ENCODE measurements around the gene LMBR1L. TPM values are rescaled to one million over a fixed set of nuclear protein-coding genes. Genes with fewer than 3 reads are reported as not detected.

Gene LMBR1L
- total RNA-seq, 4 donors from 2014 or later: 25.6 to 94.2 (median 54.5) TPM

DNA sequence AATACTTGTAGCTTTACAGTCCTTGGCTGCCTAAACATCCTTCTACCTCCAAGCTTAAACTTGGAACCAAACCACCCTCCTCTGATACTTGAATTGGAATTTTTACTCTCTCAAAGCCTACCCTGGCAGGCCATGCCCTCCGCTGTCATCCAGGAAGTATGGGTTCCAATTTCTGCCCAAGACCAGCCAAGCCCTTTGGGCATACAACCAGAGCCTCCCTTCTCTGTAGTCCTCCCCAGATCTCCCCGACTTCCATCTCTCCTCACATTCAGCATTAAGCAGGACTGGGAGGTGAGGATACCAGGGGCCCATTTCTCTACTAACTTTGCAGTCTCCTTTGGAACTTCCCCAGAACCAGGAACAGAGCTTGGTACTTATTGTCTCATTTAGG lies 15.7 kb downstream of the LMBR1L start:
- TF ChIP-seq, protein P1, sequence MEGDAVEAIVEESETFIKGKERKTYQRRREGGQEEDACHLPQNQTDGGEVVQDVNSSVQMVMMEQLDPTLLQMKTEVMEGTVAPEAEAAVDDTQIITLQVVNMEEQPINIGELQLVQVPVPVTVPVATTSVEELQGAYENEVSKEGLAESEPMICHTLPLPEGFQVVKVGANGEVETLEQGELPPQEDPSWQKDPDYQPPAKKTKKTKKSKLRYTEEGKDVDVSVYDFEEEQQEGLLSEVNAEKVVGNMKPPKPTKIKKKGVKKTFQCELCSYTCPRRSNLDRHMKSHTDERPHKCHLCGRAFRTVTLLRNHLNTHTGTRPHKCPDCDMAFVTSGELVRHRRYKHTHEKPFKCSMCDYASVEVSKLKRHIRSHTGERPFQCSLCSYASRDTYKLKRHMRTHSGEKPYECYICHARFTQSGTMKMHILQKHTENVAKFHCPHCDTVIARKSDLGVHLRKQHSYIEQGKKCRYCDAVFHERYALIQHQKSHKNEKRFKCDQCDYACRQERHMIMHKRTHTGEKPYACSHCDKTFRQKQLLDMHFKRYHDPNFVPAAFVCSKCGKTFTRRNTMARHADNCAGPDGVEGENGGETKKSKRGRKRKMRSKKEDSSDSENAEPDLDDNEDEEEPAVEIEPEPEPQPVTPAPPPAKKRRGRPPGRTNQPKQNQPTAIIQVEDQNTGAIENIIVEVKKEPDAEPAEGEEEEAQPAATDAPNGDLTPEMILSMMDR (IDR thresholded peaks at IDR 0.05; ENCODE audit: low read depth): no peak

DNA sequence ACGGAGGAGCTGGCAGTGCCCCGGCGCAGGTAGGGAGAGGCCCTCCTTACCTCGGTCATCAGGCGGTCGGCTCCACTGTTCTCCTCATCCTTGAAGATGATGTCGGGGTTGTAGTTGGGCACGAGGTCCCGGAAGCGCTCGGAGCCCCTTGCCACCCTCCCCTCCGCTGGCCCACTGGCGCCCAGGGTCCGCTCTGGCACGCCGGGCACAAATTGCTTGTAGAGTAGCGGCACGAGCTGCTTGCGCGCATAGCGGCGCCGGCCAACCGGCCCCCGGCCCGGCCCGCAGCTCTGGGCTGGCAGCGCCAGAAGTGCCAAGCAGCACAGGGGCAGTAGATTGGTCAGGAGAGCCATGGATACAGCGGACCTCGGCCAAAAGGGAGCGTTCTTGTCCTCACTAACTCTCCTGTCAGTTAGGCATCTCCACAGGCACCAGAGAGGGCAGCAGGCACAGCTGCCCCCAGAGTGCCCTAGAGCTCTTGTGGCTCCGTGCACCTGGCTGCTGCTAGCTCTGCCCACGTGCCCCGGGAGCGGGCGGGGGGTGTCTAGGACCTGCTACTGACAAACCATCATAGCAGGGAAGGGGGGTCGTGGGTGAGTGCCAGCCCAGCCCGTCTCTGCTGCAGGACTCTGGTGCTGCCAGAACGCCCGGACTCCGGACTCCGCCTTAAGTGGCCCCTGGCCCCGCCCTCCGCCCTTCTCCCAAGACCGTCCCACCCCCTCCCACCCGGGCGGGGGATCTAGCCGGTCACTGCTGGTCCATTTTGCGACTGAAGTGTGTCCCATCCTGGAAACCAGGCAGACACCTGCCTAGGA lies 16.3 kb downstream of the LMBR1L start, which contains the start of gene DHH:
TSS of gene DHH (minus strand) at position 642 of the 815 bp plus-strand sequence. CDS start at position 353, 289 bp downstream.
- TF ChIP-seq, protein P1 (IDR thresholded peaks at IDR 0.05; ENCODE audit: low read depth): no peak

DNA sequence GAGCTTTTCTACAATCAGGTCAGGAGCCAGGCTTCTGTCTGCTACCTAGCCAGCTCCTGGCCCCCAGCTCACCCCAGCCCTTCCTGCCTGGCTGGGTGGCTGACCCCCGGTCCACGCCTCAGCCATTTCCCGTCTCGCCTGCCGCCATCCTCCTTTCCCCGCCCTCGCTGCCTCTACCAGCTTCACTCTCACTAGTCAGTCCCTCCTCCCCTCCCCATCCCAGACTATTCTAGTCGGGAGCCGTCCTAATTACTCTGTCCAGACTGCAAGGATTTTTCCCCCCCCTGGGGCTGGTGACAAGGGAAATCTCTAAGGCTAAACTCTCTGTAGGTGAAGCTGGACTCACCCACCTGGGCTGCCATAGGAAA lies 16.9 kb downstream of the LMBR1L start:
- TF ChIP-seq, protein P1 (IDR thresholded peaks at IDR 0.05; ENCODE audit: low read depth): no peak

DNA sequence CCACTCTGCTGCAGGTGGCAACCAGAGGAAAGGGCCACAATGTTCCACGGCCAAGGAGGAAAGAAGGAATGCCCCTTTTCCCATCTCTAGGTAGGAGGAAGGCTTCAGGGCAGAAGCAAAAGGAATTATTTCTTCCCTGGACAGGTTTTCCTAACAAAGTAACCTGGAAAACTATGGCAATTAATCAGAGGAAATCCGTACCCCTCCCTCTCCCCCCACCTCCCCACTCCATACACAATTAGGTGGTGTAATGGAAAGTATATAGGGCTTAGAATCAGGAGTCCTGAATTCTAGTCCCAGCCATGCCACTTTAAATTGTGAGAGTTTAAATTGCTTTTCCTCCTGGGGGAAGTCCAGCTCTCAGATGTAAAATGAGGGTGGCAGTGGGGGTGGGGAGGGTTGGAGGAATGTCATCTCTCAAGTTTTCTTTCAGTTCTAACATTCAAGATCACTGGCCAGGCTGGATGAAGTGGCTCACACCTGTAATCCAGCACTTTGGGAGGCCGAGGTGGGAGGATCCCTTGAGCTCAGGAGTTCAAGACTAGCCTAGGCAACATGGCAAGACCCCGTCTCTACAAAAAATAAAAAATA lies 17.7 kb downstream of the LMBR1L start:
- TF ChIP-seq, protein P1 (IDR thresholded peaks at IDR 0.05; ENCODE audit: low read depth): no peak

DNA sequence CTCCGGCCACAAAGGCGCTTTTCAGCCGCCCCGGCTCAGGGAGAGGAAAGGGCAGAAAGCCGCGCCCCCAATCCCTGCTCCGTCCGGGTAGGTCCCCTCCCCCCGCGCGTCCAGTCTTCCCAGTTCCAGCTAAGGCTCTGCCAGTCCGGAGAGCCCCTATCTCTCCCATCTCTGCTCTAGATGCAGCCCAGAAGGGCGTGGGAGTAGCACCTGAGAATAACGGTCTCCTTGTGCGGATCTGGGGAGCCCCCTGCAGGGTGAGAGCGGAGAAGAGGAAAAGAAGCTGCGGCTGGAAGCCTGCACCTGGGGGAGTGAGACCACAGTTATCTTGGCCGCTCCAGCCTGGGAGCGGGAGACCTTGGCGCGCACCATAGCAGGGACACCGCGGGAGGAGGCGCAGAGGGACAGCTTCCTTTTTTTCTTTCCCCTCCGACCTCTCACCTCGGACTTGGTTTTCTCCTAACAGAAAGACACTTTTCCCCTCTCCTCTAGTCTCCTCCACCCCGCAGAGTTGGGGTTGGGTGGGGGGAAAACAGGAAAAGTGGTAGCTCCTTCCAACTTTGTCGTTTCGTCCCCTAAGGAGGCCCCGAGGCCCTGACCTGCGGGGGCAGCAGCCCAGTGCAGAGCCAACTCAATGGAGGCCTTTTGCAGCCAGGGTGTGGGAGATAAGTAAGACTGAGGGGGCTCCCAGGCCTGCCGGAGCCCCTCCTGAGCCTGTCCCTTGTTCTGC lies 18.4 kb downstream of the LMBR1L start:
- TF ChIP-seq, protein P1 (IDR thresholded peaks at IDR 0.05; ENCODE audit: low read depth): no peak

DNA sequence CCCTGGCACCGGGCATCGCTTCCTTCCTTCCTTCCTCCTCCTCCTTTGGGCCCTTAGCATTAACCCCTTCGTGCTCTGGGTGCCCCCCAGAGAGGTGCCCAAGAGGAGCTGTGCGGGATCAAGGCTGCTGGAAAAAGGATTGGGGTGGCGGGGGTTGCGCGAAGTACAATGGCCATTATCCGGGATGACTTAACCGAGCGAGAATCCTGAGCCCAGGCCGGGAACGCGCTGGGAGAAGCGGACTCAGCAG lies 18.9 kb downstream of the LMBR1L start:
- TF ChIP-seq, protein P1 (IDR thresholded peaks at IDR 0.05; ENCODE audit: low read depth): no peak

All from subcutaneous adipose tissue (tissue), 4 donors.